ENCODE measurements around the gene SPOP. TPM values are rescaled to one million over a fixed set of nuclear protein-coding genes. Genes with fewer than 3 reads are reported as not detected.

SPOP gene
- 47.5 and 56.9 TPM in 2 replicates for total RNA-seq (2012; rRNA removed)
- 24.9 and 32.0 TPM in 2 replicates for polyA plus RNA-seq (2012; rRNA removed)
- 16.5 and 26.0 TPM in 2 replicates for polyA plus RNA-seq (2012; cell fraction: cytosol; rRNA removed)
- 30.3 and 35.4 TPM in 2 replicates for polyA plus RNA-seq (2012; cell fraction: nucleus; rRNA removed; ENCODE audit: low replicate concordance)
- percentile 85 among the genes with signal in this experiment for Bru-seq, nascent RNA
- BruChase-seq, experiment 1, labeled RNA remaining after a 6-hour chase = percentile 88 among the genes with signal in this experiment
- BruChase-seq, experiment 2, labeled RNA remaining after a 2-hour chase = percentile 80 among the genes with signal in this experiment
- long read RNA-seq, transcript SPOP-206 (10 exons, 1,865 nt) = major isoform, 42 of 83 reads
- long read RNA-seq, transcript SPOP-221 (1 exons, 2,135 nt) = minor isoform, 21 of 83 reads
- long read RNA-seq, transcript SPOP-202 (11 exons, 2,985 nt) = minor isoform, 5 of 83 reads
- long read RNA-seq, partial matches to known transcripts = 2 of 83 reads
- long read RNA-seq, other reads (novel, unspliced or antisense) = 10 of 83 reads

GRCh38 chr17:49677933-49678847, at the start of gene SPOP:
TSS of gene SPOP (minus strand) at chr17:49678097. CDS start at chr17:49622810, 55,287 bp downstream.
- Histone ChIP-seq H3K27me3 (ENCODE audit: control insufficient read depth, insufficient read depth, low read length) (peaks cover 7% of the 10 kb centered on the region), H3K9ac (ENCODE audit: low read depth, low read length) (peak within 1 kb of the TSS; percentile 92), H3K4me3 (ENCODE audit: insufficient read depth, low read depth, low read length) (peak within 1 kb of the TSS; percentile 69), H3K9me1 (ENCODE audit: insufficient read depth, low read length) (0 out of 2 replicates have a peak, but pooled peaks cover 2% of the 10 kb centered on the region), H3K4ac (ENCODE audit: low read depth, low read length) (peak within 1 kb of the TSS; percentile 91), H3K23ac (ENCODE audit: low read depth, low read length) (peak within 1 kb of the TSS; percentile 75), H3K9me3 (ENCODE audit: control insufficient read depth, insufficient read depth, low read length) (no peaks in the 10 kb centered on the region), H4K5ac (ENCODE audit: low read depth, low read length) (peak within 1 kb of the TSS; percentile 77), H2AFZ (replicated peaks; ENCODE audit: low read length, poor library complexity) (peak within 1 kb of the TSS; percentile 95), H3K27ac (ENCODE audit: insufficient read depth, low read length) (peak within 1 kb of the TSS; percentile 86), H4K91ac (ENCODE audit: insufficient read depth, low read depth, low read length) (peak within 1 kb of the TSS; percentile 68), H2AK9ac (replicated peaks; ENCODE audit: low read depth, low read length, poor library complexity) (peak within 1 kb of the TSS; percentile 75), H3K18ac (ENCODE audit: low read depth, low read length) (peak within 1 kb of the TSS; percentile 73), H2BK5ac (ENCODE audit: low read depth, low read length, poor library complexity, severe bottlenecking) (peak within 1 kb of the TSS; percentile 84), H2AK5ac (ENCODE audit: low read depth, low read length) (peak within 1 kb of the TSS; percentile 78), H2BK15ac (ENCODE audit: low read depth, low read length) (peak within 1 kb of the TSS; percentile 17; the same call in 1 of the 3 replicates), H3K36me3 (ENCODE audit: control insufficient read depth, insufficient read depth, low read length) (no peaks in the 10 kb centered on the region), H3K56ac (ENCODE audit: extremely low read depth, insufficient read depth, low read length) (peak within 1 kb of the TSS; percentile 49), H2BK20ac (ENCODE audit: low read depth, low read length) (no peak within 1 kb of the TSS), H2BK120ac (ENCODE audit: low read depth, low read length) (peak within 1 kb of the TSS; percentile 64), H3K4me2 (ENCODE audit: low read depth, low read length) (peak within 1 kb of the TSS; percentile 99), H4K8ac (ENCODE audit: low read depth in 2 of 2, low read length in 2 of 2) (peak within 1 kb of the TSS; percentile 74 to 99), H3K14ac (replicated peaks; ENCODE audit: low read depth, low read length) (peak within 1 kb of the TSS; percentile 82), H3K79me1 (ENCODE audit: low read depth in 1 of 2, low read length in 2 of 2) (peaks cover 15 to 27% of the 10 kb centered on the region in 2 experiments), H3K4me1 (ENCODE audit: control insufficient read depth, insufficient read depth, low read length) (peaks cover 4% of the 10 kb centered on the region; the same call in 1 of the 2 replicates), H4K20me1 (ENCODE audit: insufficient read depth, low read length) (peaks cover 24% of the 10 kb centered on the region; the same call in 1 of the 2 replicates)
- peak; percentile 32; the same call in 1 of the 2 replicates for TF ChIP-seq POLR2A (IDR thresholded peaks at IDR 0.05; ENCODE audit: low read depth, low read length)
- no peak for TF ChIP-seq NFE2L2 (IDR thresholded peaks at IDR 0.05; ENCODE audit: low read depth, low read length)
- peak; percentile 53 for TF ChIP-seq BHLHE40 (IDR thresholded peaks at IDR 0.05; ENCODE audit: low read depth, low read length)
- TF ChIP-seq FOS (IDR thresholded peaks at IDR 0.05; ENCODE audit: low read depth, low read length) = peak; percentile 37; the same call in 1 of the 2 replicates
- peak; percentile 99 for TF ChIP-seq MAZ (IDR thresholded peaks at IDR 0.05; ENCODE audit: borderline replicate concordance, low read depth, low read length)
- peak; percentile 86 for TF ChIP-seq CEBPB (IDR thresholded peaks at IDR 0.05; ENCODE audit: low read depth, low read length)
- TF ChIP-seq RFX5 (IDR thresholded peaks at IDR 0.05; ENCODE audit: low read depth, low read length) = no peak
- no peak for TF ChIP-seq RAD21 (IDR thresholded peaks at IDR 0.05; ENCODE audit: low read length)
- CTCF ChIA-PET = no interaction called here
- ATAC-seq (ENCODE audit: low read depth) (peak; percentile 99), DNase-seq (peak; percentile 100)
- in situ Hi-C loops (cut with MboI; ENCODE audit: low sequenced_read_pairs) = no loop called here
- no TSS peak for BruUV-seq (replicated peaks)
- dilution Hi-C loops (cut with HindIII; ENCODE audit: low sequenced_read_pairs, unreplicated experiment) = no loop called here
- intact Hi-C loops (cut with micrococcal nuclease) = loop anchor here (5.0 kb wide), 2 partner anchors 51 to 106 kb away; no protein-coding TSS in a partner anchor
- POLR2A ChIA-PET (ENCODE audit: unreplicated experiment) = interaction anchor here (1.0 kb wide), 1 partner anchor 117 kb away, joined by 5 read pairs; no protein-coding TSS in a partner anchor
- 0% methylated on average over 12 of the region's 53 CpGs; no CpG with 5 or more reads in 1 of the 2 experiments for WGBS, 2 experiments (ENCODE audit: extremely low coverage in 2 of 2, insufficient read length in 1 of 2)
